Upper lobe of left lung (tissue), 4 donors: ENCODE measurements around the gene CIAO2B.

Experiments used
- EP300 ChIP-seq, 4 donors: sonication (generic); formaldehyde crosslinking; IDR thresholded peaks; one replicate each; pipeline ENCODE4 v1.5.1; 2017; ENCODE audit warnings: antibody characterized with exemption in 4 of 4, control low read depth in 2 of 4
- POLR2AphosphoS5 ChIP-seq, 2 donors: sonication (generic); formaldehyde crosslinking; IDR thresholded peaks; one replicate each; pipeline ENCODE4 v1.5.1; 2017; ENCODE audit warnings: antibody characterized with exemption in 2 of 2
- TF ChIP-seq, protein P1 (sequence below), 6 experiments: fragments of 450-650 bp in 4 of 6; fragments of 200-600 bp in 2 of 6; sonication (generic) in 2 of 6; IDR thresholded peaks; one replicate each; pipeline ENCODE4 v1.5.1; 2016 to 2019; ENCODE audit warnings: antibody characterized with exemption in 6 of 6

- no peak for TF ChIP-seq EP300 (IDR thresholded peaks at IDR 0.05)
- TF ChIP-seq, protein P1, sequence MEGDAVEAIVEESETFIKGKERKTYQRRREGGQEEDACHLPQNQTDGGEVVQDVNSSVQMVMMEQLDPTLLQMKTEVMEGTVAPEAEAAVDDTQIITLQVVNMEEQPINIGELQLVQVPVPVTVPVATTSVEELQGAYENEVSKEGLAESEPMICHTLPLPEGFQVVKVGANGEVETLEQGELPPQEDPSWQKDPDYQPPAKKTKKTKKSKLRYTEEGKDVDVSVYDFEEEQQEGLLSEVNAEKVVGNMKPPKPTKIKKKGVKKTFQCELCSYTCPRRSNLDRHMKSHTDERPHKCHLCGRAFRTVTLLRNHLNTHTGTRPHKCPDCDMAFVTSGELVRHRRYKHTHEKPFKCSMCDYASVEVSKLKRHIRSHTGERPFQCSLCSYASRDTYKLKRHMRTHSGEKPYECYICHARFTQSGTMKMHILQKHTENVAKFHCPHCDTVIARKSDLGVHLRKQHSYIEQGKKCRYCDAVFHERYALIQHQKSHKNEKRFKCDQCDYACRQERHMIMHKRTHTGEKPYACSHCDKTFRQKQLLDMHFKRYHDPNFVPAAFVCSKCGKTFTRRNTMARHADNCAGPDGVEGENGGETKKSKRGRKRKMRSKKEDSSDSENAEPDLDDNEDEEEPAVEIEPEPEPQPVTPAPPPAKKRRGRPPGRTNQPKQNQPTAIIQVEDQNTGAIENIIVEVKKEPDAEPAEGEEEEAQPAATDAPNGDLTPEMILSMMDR (IDR thresholded peaks at IDR 0.05), result no peak
- no peak for TF ChIP-seq POLR2AphosphoS5 (IDR thresholded peaks at IDR 0.05)
Observed at GRCh38 chr16:66960270-66960669, 26.1 kb upstream of the CIAO2B start.
